NCI-H82 treated with DMSO at 0.1 percent for 48 hours (cell line): ENCODE results near the gene TMPRSS9.

ENCODE experiments used
- DNase-seq: peaks from one replicate; lab custom pipeline; 2025; ENCODE audit not compliant: unreplicated experiment; lab: John Stamatoyannopoulos, UW

The TMPRSS9 gene

DNA sequence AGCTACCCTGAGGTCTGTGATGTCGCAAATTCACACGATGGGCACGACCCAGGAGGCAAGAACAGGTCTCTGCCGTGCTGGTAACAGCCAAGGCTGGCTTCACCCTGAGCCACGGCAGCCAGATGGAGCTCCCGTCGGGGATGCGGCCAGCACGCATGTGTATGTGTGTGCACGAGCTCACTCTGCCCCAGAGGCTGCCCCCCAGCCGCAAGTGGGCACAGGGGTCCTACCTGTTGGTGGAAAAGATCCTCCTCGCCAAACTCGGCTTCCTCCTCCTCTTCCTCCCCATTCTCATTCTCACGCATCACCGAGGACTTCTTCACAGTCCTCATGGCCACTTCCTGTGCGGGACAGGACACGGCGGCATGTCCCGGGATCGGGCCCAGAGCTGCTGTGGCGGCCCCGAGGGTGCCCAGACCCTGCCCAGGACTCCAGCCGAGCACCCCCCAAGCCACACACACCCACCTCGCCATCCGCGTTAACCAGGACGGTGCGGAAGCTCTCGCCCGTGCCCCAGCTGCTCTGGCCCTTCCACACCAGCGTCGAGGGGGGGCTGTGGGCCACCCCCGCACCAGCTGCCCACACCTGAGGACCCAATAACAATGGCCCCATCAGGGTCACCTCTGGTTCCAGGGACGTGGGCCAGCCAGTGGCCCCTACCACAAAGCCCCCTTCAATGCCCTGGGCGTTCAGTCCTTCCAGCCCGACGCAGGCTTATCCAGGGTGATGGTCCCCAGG lies 71.4 kb downstream of the TMPRSS9 start:
- no peak for DNase-seq

DNA sequence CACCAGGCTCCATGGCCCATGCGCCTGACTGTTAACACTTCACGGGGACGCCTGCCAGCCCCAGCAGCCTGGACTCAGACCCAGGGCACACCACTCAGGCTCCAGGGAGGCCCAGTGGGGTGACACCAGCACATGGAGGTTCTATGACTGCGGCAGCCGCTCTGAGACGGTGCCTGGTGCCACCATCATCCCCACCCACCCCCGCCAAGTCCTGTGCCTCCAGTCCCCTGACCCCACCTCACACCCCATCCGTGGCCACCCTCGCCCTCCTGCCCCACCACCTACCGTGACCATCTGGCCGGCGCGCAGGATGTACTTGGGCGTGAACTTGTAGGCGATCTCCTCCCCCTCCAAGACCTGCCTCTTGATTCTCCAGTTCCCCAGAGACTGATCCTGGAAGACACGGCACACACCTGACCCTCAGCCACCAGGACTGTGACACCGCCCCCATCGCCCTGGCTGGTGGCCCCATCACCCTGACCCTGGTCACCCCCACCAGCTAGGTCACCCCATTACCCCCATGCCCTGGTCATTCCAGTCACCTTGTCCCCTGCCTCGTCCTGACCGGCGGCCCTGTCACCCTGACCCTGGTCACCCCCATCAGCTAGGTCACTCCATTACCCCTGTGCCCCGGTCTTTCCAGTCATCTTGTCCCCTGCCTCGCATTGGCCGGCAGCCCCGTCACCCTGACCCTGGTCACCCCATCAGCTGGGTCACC lies 72.2 kb downstream of the TMPRSS9 start:
- DNase-seq = no peak

DNA sequence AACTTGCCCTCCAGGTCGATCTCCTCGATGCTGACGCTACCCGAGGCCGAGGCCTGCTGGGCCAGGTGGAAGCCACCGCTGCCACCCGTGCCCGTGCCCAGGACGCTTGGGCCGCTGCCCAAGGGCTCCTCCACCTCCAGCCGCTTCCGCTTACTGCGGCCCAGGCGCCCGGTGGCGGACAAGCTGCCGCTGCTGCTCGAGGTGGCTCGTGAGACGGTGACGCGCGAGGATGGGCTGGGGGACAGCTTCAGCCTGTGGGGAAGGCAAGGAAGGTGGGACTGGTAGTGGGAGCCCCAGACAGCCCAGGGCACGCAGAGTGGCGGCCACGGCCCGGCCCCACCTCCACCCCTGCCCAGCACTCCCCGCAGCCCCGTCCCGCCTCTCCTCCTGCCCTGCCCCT lies 73.8 kb downstream of the TMPRSS9 start:
- no peak for DNase-seq

DNA sequence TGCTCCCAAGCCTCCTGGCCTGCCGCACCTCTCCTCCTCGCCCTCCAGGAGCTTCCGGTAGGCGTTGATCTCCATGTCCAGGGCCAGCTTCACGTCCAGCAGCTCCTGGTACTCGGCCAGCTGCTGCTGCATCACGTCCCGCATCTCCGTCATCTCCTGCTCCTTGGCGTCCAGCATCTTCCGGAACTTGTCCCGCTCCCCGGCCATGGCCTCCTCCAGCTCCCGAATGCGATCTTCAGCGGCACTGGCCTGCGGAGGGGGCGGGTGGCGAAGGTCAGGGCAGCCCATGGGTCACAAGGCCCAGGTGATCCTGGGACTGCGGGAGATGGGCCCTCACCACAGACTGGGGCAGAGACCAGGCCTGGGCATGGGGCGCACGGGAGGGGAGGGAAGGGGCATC lies 74.2 kb downstream of the TMPRSS9 start:
- DNase-seq = no peak

DNA sequence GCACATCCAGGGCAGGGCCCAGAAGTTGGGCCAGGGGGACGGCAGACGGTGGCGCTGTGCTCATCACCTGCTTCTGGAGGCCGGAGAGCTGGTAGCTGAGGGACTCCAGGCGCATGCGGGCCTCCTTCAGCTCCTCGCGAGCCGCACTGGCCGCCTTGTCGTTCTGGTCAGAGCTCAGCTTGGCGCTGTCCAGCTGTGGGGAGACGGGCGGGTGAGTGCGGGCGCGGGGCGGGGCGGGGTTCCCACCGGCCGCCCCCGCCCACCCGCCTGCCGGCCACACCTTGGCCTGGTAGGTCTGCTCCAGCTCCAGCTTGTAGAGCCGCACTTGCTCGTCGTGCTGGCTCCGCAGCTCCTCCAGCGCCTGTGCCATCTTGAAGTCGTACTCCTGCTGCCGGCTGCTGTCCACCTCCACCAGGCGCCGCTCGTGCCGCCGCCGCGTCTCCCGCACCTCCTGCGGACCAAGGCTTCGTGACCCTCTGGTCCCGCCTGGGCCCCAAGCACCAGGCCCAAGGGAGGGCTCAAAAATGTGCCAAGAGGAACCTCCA lies 74.7 kb downstream of the TMPRSS9 start:
- no peak for DNase-seq

DNA sequence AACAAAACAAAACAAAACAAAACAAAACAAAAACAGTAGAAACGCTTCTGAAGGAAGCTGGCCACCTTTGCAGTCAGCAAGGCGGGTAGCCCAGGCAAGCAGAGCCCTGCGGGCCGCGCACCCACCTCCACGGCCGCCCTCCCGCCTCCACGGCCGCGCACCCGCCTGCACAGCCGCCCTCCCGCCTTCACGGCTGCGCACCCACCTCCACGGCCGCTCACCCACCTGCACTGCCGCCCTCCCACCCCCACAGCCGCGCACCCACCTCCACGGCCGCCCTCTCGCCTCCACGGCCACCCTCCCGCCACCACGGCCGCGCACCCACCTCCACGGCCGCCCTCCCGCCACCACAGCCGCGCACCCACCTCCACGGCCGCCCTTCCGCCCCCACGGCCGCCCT lies 76.3 kb downstream of the TMPRSS9 start:
- DNase-seq = no peak

DNA sequence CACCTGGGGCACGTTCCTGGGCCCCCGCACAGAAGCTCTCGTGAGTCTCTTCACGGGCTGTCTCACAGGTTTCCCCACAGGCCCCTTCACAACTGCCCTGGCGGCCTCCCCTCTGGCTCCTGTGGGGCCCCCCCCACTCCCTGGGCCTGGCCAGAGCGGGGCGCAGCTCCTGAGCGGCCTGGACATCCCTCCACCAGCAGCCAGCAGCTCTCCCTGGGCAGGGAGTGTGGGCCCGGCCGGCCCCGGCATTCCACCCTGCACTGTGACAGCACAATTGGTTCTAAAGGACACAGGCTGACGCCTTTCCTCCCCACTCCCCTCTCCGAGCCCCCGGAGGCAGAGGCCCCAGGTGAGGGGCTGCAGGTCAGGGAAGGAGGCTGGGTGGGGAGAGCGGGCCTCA lies 76.9 kb downstream of the TMPRSS9 start:
- DNase-seq = no peak

DNA sequence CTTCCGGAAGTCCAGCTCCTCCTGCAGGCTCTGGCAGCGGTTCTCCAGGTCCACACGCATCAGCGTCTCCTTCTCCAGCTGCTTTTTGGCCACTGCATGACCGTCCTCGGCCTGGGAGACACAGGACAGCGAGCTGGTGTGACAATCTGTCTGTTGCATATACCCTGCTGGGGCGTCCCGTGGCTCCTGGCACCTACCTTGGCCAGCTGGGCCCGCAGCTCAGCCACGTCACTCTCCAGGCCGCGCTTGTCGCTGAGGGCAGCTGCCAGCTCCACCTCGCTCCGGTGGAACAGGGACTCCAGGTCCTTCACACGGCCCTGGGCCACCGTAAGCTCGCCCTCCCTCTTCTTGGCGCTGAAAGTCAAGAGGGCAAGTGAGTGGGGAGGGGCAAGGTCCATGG lies 78.1 kb downstream of the TMPRSS9 start:
- no peak for DNase-seq

DNA sequence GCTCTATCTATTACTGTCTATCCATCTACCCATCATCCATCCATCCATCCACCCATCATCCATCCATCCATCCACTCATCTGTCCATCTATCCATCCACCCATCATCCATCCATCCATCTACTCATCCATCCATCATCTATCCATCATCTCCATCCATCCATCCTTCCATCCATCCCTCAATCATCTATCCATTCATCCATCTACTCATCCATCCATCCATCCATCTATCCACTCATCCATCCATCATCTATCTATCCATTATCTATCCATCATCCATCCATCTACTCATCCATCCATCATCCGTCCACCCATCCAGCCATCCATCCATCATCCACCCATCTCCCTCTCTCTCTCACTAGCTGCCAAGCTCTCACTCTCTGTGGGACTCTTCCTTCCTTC lies 80.5 kb downstream of the TMPRSS9 start:
- DNase-seq = no peak

DNA sequence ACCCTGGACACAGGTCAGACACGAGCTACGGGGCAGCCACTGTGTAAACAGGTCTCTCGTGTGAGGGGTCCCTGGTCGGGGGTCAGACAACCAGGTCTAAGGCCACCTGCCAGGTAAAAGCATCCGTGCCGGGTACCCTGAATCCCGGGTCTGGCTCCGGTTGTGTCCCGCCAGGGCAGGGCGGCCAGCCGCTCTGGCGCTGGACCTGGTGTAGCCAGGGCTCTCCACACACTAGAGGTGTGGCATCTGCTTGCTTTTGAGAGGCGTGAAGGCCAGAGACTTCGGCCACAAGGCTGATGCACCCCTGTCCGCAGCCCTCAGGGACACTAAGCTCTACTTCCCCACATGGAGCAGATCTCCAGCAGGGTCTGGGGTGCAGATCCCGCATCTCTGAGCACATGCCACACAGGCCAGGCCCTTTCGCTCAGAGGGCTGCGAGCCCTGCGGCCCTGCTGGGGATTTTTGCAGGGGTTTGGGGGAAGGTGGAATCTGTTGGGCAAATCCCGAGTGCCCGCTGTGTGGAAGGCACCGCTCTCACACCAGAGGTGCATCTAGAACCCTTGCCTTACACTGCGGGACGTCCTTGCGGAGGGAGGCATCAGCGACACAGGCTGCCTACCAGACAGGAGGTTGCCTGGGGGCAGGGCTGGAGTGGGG lies 81.2 kb downstream of the TMPRSS9 start:
- DNase-seq = no peak

DNA sequence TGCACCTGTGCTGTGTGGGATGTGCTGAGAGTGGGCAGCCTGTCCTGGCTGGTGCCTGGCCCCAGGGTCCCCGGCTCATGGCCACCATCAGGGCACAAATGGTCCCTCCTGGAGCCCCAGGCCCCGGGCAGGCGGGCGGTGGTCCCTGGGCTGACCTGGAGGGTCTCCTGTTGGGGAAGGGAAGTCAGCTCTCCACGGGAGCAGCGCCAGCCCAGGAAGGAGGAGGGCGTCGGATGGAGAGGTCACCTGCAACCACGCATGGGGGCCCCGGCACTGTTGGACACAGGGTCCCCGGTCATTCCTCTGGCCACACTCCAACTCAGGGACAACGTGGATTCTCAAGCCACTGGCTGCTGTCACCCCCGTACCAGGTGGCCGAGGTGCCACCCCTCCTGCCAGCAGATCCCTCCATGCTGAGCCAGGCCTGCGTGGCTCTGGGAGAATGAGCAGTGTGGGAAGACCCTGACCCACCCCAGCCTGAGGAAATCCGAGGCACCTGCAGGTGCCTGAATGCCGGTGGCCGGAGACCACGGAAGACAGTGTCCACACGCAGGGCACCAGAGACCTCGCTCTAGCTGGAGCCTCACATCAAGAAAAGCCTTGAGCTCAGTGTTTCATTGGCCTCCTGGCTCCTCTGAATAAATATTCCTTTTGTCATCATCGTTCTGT lies 83.2 kb downstream of the TMPRSS9 start:
- DNase-seq = no peak

DNA sequence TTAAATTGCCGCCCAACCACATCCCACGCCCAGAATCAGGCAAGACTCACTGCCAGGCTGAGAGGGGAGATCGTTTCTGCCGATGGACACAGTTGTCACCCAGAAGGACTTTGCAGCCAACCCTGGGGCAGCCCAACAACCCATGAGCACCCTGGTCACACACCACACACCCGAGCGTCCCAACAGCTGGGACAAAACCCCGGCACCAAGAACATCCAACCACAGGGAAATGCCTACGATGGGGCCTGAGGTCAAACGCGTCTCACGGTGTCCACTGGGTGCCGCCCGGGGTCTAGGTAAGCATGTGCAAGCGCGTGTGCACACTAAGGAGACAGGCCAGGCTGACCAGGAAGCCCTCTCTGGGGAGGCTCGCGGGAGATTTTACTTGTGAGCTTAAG lies 83.7 kb downstream of the TMPRSS9 start:
- no peak for DNase-seq

DNA sequence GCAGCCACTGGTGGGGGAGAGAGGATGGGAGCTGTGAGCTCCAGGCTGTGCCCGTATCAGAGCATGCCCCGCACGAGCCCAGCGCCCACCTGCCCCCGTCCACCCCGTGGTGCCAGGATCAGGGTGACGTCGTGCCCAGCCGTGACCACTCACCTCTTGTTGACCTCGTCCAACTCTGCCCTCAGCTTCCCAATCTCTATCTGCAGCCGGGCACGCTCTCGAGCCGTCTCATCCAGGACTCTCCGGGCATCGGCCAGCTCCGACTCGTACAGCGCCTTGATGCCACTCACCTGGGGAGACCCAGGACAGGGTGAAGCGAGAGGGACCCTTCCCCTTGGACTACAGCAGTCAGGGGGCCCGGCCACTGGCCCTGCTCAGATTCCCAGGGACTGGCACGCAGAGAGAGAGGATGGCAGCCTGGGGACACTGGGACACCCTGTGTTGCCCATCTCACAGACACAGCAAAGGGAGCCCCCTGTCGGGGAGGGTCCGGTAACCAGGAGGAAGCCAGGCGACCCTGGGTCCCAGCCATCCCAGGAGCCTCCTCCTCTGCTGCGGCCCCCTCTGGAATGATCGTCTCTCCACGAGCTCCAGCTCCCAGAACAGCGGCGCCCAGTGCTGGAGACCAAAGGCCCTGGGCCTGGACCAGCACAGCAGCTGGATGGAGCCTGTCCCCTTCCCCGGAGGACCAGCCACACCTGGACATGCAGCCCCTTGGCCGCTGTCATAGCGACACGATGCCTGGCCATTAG lies 84.4 kb downstream of the TMPRSS9 start:
- no peak for DNase-seq

DNA sequence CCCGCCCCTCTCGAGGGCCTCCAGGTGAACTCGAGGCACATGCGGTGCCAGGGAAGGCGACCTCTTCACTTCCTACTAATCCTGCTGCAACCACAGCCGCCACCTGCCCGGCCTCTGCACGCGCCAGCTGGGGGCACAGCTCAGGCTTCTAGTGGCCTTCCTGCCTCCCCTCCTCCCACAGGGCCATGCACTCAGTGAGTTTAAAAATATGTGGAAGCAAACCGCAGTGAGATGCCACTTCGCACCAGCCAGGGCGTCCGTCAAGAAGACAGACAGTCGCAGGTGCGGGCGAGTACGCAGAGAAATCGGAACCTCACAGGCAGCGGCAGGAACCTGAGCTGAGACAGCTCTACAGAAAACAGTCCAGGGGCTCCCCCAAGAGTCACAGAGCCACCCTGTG lies 86.3 kb downstream of the TMPRSS9 start:
- DNase-seq = no peak

DNA sequence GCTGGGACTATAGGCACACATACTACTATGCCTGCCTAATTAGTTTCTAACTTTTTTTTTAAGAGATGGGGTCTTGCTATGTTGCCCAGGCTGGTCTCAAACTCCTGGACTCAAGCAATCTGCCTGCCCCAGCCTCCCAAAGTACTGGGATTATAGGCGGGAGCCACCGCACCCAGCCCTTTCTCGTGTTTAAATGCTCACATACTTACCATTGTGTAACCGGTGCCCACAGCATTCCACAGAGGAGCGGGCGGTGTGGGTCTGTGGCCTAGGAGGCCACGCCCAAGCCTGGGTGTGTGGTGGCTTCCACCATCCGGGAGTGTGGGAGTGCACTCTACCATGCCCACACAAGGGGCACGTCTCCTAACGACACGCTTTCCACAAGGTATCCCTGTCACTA lies 89.0 kb downstream of the TMPRSS9 start:
- DNase-seq = no peak

DNA sequence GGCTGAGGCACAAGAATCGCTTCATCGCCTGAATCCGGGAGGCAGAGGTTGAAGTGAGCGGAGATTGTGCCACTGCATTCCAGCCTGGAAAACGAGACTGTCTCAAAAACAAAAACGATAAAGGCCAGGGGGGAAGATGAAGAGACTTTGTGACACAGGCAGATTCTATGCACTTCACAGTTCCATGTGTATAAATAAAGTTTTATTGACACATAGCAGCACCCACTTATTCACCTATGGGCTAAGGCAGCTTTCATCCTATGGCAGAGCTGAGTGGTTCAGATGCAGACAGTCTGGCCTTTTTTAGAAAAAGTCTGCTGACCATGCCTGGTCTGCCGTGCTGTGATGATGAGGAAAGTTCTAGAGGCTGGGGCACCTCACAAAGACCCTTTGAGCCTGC lies 91.1 kb downstream of the TMPRSS9 start:
- DNase-seq = no peak

DNA sequence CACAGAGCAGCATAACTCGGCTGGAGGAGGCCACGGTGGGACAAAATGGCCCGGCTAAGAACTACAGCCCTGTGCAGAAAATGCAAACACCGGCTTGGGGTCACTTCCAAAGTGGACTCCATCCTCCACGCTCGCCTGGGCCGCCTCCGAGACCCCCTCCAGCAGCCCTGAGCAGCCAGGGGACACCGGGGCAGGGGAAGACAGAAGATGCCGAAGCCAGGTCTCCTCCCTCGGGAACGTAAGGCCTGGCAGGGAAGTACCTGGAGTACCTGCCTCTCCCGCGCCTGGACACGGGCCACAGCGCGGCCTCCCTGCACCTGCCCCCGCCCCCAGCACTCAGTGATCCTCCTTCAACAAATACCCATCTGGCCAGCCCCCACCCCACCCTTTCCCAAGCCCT lies 91.7 kb downstream of the TMPRSS9 start:
- no peak for DNase-seq

DNA sequence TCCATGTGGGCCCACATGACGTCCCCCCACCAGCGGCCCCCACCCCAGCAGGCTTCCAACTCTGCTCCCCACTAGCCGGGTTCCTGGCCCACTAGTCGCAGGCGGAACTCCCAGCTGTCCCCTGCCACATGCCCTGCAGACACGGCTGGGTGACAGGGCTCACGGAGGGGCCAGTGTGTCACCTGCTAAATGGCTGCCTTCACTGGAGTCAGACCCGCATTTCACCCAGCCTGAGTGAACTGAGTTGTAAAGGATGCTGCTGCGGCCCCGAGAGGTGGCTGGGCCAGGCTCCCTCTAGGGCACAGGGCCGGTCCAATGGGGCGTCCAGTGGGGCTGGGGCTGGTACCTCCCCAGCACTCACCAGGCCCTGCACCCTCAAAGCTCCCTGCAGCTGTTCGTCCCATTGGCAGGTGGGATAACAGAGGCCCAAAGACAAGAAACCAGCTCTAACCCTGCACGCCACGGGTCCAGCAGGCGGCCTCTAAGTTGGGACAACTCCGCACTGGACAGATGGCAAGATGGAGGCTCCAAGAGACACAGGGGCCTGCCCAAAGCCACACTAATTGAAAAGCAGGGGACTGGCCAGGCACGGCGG lies 93.5 kb downstream of the TMPRSS9 start:
- DNase-seq = no peak

DNA sequence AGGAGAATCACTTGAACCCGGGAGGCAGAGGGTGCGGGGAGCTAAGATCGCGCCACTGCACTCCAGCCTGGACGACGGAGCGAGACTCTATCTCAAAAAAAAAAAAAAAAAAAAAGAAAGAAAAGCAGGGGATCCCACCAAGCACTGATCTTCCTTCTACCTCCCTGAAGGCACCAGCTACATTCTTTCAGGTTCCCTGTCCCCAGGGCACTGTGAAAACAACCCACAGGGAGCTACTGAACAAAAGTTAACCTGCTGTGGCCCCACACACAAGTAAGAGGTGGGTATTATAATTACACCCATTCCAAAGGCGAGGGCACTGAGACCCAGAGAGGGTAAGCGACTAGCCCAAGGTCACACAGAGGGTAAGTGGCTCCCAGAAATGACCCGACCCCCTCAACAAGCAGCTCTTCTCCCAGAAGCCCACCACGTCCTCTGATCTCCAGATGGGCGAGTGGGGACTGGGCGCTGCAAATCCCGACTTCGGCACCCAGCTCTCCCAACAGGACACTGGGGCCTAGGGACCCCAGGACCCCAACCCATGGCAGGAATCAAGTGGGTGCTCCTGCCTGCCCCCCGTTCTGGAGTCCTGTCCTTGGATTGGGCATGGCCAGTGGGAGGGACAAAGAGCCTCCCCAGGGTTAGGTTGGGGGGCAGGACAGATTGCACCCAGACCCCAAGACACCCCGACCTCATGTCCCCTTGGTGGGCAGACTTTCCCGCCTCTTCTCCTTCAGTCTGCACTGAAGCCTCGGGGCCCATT lies 94.3 kb downstream of the TMPRSS9 start:
- no peak for DNase-seq
